HUES64 (cell line): ENCODE measurements around the gene MRM3.
"Not testable (repeated sequence)": the region's sequence is repeated elsewhere in the genome, so short reads cannot be mapped to it uniquely, and the experiment has no call there.

Experiments
- H3K27ac ChIP-seq: 2 replicates; pipeline ENCODE4 v1.7.0; 2013; ENCODE audit warnings: low read depth, low read length, inconsistent platforms
- H3K27me3 ChIP-seq: 2 replicates; pipeline ENCODE4 v1.6.1; 2013; ENCODE audit warnings: mild to moderate bottlenecking, low read length; ENCODE audit not compliant: insufficient read depth
- H3K36me3 ChIP-seq: 2 replicates; pipeline ENCODE4 v1.6.1; 2013; ENCODE audit warnings: mild to moderate bottlenecking, low read length; ENCODE audit not compliant: insufficient read depth
- H3K4me1 ChIP-seq: 2 replicates; pipeline ENCODE4 v1.6.1; 2013; ENCODE audit warnings: mild to moderate bottlenecking, low read length, moderate library complexity; ENCODE audit not compliant: insufficient read depth
- H3K4me3 ChIP-seq: 2 replicates; pipeline ENCODE4 v1.5.1; 2013; ENCODE audit warnings: mild to moderate bottlenecking, low read length, moderate library complexity
- H3K9ac ChIP-seq: 2 replicates; pipeline ENCODE4 v1.6.1; 2013; ENCODE audit warnings: mild to moderate bottlenecking, low read depth, low read length
- H3K9me3 ChIP-seq: 2 replicates; pipeline ENCODE4 v1.6.1; 2013; ENCODE audit warnings: low read depth, low read length; ENCODE audit not compliant: insufficient read depth
- WGBS: fragments of 150-250, 120-280 bp; methylation state at CpG from one replicate; pipeline ENCODE4 v1.1.7; 2013; ENCODE audit warnings: missing lambda C conversion rate; 5-methylcytosine and 5-hydroxymethylcytosine counted together

The MRM3 gene

DNA sequence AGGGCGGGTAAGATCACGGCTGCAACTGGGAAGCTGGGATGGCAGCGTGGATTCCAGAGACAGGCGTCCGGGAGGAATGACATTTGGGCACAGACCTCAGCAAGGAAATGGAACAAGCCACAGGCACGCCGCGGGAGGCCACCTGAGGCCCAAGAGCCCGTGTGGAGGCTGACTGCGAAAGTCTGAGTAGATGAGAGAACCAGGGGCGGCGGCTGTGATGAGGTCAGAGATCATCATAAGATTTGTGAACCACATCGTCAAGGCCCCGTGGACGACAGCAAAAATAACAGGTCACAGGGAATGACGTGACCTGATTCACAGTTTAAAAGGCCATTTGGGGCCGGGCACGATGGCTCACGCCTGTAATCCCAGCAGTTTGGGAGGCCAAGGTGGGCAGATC, 48.2 kb downstream of the MRM3 start:
- Histone ChIP-seq H3K9me3 (no peaks in the 10 kb centered on the region), H3K27me3 (no peaks in the 10 kb centered on the region), H3K36me3 (peaks cover 6% of the 10 kb centered on the region), H3K4me3 (no peak overlapping the region), H3K27ac (no peak overlapping the region), H3K4me1 (no peaks in the 10 kb centered on the region; the same call in 1 of the 2 replicates), H3K9ac (no peak overlapping the region)
- WGBS, result 84% methylated on average over 19 of the region's 19 CpGs

DNA sequence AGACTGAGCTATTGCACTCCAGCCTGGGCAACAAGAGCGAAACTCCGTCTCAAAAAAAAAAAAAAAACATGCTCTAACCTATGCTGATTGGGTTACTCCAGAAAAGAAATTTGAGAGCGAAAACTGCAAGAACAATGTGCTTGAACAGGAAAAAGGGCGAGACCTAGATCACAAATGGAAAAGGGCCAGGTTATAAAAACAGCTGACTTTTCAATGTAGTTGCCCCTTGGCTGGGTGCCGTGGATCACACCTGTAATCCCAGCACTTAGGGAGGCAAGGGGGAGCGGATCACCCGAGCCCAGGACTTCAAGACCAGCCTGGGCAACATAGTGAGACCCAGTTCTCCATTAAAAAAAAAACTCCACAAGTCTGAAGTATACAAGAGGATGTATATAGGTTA, 48.8 kb downstream of the MRM3 start:
- no peak overlapping the region for H3K4me3 ChIP-seq
- H3K36me3 ChIP-seq, result peaks cover under 1% of the 10 kb centered on the region; the same call in 1 of the 2 replicates
- no peak overlapping the region for H3K9ac ChIP-seq
- no peak overlapping the region for H3K27ac ChIP-seq
- 90% methylated on average over 7 of the region's 7 CpGs for WGBS
- H3K4me1 ChIP-seq, result no peaks in the 10 kb centered on the region; the same call in 1 of the 2 replicates
- H3K9me3 ChIP-seq, result no peaks in the 10 kb centered on the region
- no peaks in the 10 kb centered on the region for H3K27me3 ChIP-seq

DNA sequence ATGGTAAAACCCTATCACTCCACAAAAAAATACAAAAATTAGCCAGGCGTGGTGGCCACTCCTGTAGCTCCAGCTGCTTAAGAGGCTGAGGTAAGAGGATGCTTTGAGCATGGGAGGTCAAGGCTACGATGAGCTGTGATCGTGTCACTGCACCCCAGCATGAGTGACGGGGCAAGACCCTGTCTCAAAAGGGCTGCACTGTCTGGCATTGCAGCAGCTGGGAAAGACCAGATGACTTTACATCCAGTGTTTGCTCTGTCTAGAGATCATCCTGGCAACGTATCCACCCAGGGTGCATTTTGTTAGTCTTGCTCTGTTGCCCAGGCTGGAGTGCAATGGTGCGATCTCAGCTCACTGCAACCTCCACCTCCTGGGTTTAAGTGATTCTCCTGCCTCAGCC, 52.0 kb downstream of the MRM3 start:
- H3K4me1 ChIP-seq, result peaks cover 7% of the 10 kb centered on the region; the same call in 1 of the 2 replicates
- H3K27me3 ChIP-seq, result no peaks in the 10 kb centered on the region
- H3K4me3 ChIP-seq, result no peak overlapping the region
- H3K27ac ChIP-seq, result no peak overlapping the region
- WGBS, result 98% methylated on average over 6 of the region's 6 CpGs
- H3K9ac ChIP-seq, result no peak overlapping the region
- H3K9me3 ChIP-seq, result no peaks in the 10 kb centered on the region
- no peaks in the 10 kb centered on the region for H3K36me3 ChIP-seq

DNA sequence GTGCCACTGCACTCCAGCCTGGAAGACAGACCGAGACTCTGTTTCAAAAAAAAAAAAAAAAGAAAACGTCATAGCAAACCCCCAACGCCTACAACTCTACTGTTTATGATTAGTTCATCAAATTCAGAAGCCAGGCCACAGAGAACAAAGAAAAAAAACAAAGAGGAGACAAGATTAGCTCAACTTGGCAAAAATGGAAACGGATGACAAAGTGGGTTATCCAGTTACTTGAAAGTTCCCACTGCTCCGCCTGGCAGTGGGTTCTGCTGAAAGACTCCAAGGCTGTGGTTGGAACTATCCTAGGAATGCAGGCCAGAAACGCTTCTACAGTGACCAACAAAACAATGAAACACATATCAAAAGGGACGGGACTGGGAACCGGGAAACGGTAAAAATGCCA, 53.1 kb downstream of the MRM3 start:
- Histone ChIP-seq H3K4me1 (peaks cover 7% of the 10 kb centered on the region; the same call in 1 of the 2 replicates), H3K9me3 (no peaks in the 10 kb centered on the region), H3K9ac (no peak overlapping the region; the same call in none of the 2 replicates), H3K36me3 (no peaks in the 10 kb centered on the region), H3K27ac (peak overlapping the region; percentile 69), H3K27me3 (no peaks in the 10 kb centered on the region), H3K4me3 (0 out of 2 replicates have a peak overlapping the region, but pooled peaks have one; percentile 3)
- WGBS, result 34% methylated on average over 8 of the region's 9 CpGs

DNA sequence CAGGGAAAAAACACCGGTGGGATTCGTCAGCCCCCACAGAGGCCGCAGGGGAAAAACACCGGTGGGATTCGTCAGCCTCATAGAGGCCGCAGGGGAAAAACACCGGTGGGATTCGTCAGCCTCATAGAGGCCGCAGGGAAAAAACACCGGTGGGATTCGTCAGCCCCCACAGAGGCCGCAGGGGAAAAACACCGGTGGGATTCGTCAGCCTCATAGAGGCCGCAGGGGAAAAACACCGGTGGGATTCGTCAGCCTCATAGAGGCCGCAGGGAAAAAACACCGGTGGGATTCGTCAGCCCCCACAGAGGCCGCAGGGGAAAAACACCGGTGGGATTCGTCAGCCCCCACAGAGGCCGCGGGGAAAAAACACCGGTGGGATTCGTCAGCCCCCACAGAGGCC, 53.6 kb downstream of the MRM3 start:
- WGBS, result 17% methylated on average over 4 of the region's 27 CpGs
- H3K27me3 ChIP-seq, H3K4me3 ChIP-seq, H3K36me3 ChIP-seq, H3K4me1 ChIP-seq, H3K9me3 ChIP-seq: not testable (repeated sequence)
- Histone ChIP-seq H3K27ac (peak overlapping the region; percentile 93), H3K9ac (peak overlapping the region; percentile 31)

DNA sequence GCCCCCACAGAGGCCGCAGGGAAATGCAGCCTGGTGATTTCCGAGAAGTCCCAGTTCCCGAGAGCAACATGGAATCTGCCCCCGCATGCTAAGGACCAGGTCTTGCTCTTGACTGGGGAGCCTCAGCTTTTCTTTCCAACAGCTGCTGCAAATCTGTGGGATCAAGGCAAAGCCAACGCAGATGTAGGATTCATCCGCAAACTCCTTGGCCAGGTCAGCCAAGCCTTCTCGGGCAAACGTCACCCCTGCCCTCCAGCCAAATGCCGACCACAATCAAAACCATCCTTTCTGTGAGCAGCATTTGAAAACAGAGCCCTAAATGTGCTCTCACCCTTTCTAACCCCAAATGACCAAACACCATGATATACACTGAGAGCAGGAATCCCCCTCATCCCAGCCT, 54.0 kb downstream of the MRM3 start:
- H3K27ac ChIP-seq, result peak overlapping the region; percentile 93
- H3K4me3 ChIP-seq, result no peak overlapping the region; the same call in 1 of the 2 replicates
- peak overlapping the region; percentile 31 for H3K9ac ChIP-seq
- no peaks in the 10 kb centered on the region for H3K27me3 ChIP-seq
- no peaks in the 10 kb centered on the region for H3K36me3 ChIP-seq
- H3K9me3 ChIP-seq, result no peaks in the 10 kb centered on the region
- peaks cover 7% of the 10 kb centered on the region; the same call in 1 of the 2 replicates for H3K4me1 ChIP-seq
- WGBS, result 59% methylated on average over 9 of the region's 9 CpGs

DNA sequence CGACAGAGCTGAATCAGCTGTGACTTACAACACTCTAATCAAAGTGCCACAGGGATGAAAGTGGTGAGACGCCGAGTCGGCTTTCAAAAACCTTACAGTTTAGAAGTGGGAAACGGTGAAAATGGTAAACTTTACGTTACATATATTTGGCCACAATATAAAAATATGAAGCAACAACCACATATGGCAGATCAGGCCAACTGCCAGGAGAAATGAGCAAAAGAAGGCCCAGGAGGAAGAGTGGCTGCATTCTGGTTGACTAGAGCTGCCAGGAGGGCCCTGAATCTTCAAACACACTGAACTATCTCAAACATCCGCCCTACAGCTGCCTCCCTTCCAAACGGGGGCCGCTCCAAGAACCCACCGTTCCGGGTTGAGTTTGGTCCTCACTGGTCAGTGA, 56.3 kb downstream of the MRM3 start:
- Histone ChIP-seq H3K4me3 (no peak overlapping the region), H3K27ac (no peak overlapping the region), H3K4me1 (peaks cover 7% of the 10 kb centered on the region; the same call in 1 of the 2 replicates), H3K9me3 (no peaks in the 10 kb centered on the region), H3K9ac (no peak overlapping the region), H3K27me3 (no peaks in the 10 kb centered on the region), H3K36me3 (no peaks in the 10 kb centered on the region)
- 97% methylated on average over 9 of the region's 11 CpGs for WGBS

DNA sequence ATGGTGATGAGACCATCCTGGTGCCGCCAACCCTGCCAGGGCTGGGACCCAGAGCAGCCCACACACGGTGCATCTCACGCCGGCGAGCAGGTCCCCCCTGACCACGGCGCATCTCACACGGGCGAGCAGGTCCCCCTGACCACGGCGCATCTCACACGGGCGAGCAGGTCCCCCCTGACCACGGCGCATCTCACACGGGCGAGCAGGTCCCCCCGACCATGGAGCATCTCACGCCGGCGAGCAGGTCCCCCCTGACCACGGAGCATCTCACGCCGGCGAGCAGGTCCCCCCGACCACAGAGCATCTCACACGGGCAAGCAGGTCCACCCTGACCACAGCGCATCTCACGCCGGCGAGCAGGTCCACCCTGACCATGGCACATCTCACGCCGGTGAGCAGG, 59.2 kb downstream of the MRM3 start:
- no peaks in the 10 kb centered on the region for H3K9me3 ChIP-seq
- H3K36me3 ChIP-seq, result no peaks in the 10 kb centered on the region
- no peak overlapping the region for H3K9ac ChIP-seq
- no peaks in the 10 kb centered on the region for H3K27me3 ChIP-seq
- no peak overlapping the region for H3K4me3 ChIP-seq
- H3K27ac ChIP-seq, result no peak overlapping the region
- 75% methylated on average over 33 of the region's 33 CpGs for WGBS
- peaks cover 4% of the 10 kb centered on the region; the same call in 1 of the 2 replicates for H3K4me1 ChIP-seq
